Measurements from ENCODE around the gene CACNA2D3. TPM values are rescaled to one million over a fixed set of nuclear protein-coding genes. Genes with fewer than 3 reads are reported as not detected.

Gene CACNA2D3
- total and polyA plus RNA-seq, 2 experiments from 2014 or later = 1.1 to 2.5 TPM

DNA sequence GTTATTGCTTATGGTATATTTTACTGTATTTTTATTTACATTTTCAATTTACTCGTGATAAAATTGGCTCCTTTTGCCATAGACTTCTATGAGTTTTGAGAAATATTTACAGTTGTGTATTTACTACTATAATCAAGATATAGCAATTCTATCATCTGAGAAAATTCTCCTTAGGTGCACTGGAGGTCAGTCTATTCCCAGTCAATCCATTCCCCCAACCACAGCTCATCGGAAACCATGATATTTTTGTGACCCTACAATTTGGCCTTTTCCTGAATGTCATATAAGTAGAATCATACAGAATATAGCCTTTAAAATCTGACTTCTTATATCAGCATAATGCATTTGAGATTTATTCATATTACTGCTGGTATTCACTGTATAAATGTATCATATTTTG lies 920.2 kb downstream of the CACNA2D3 start:
- H2AFZ ChIP-seq = no peak overlapping the region
- no peaks in the 10 kb centered on the region for H3K79me2 ChIP-seq
- TF ChIP-seq, protein P1, sequence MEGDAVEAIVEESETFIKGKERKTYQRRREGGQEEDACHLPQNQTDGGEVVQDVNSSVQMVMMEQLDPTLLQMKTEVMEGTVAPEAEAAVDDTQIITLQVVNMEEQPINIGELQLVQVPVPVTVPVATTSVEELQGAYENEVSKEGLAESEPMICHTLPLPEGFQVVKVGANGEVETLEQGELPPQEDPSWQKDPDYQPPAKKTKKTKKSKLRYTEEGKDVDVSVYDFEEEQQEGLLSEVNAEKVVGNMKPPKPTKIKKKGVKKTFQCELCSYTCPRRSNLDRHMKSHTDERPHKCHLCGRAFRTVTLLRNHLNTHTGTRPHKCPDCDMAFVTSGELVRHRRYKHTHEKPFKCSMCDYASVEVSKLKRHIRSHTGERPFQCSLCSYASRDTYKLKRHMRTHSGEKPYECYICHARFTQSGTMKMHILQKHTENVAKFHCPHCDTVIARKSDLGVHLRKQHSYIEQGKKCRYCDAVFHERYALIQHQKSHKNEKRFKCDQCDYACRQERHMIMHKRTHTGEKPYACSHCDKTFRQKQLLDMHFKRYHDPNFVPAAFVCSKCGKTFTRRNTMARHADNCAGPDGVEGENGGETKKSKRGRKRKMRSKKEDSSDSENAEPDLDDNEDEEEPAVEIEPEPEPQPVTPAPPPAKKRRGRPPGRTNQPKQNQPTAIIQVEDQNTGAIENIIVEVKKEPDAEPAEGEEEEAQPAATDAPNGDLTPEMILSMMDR (IDR thresholded peaks at IDR 0.05; ENCODE audit: poor library complexity) = peak; percentile 16
- no peak for TF ChIP-seq EZH2phosphoT487 (IDR thresholded peaks at IDR 0.05; ENCODE audit: low read depth, severe bottlenecking, unreplicated experiment)
- H3K4me3 ChIP-seq = no peak overlapping the region
- DNase-seq (ENCODE audit: low spot score) = no peak
- H3K27me3 ChIP-seq = no peaks in the 10 kb centered on the region
- H3K4me2 ChIP-seq = no peak overlapping the region
- H3K9me2 ChIP-seq (replicated peaks; ENCODE audit: insufficient read depth) = no peaks in the 10 kb centered on the region
- 74% methylated on average over 2 of the region's 2 CpGs for WGBS (ENCODE audit: low lambda C conversion rate, missing lambda C conversion rate)
- no peak overlapping the region for H3K27ac ChIP-seq
- no peaks in the 10 kb centered on the region for H3K9me3 ChIP-seq (ENCODE audit: low read depth)
- H3K4me1 ChIP-seq (ENCODE audit: insufficient read depth) = no peaks in the 10 kb centered on the region
- no peaks in the 10 kb centered on the region for H3K36me3 ChIP-seq (replicated peaks; ENCODE audit: insufficient read depth, low read depth)
- H4K20me1 ChIP-seq (ENCODE audit: insufficient read depth, poor library complexity, severe bottlenecking) = no peaks in the 10 kb centered on the region

DNA sequence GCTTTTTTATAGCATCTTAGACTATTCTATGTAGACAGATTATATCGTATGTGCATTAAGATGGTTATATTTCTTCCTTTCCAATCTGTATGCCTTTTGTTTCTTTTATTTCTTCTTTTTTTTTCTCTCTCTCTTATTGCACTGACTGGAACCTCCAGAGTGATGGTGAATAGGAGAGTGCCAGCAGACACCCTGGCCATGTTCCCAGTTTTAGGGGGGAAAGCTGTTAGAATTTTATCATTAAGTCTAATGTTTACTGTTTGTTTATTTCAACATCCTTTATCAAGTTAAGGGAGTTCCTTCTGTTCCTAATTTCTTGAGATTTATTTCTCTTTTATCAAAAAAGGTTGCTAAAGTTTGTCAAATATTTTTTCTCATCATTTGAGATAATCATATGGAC lies 922.1 kb downstream of the CACNA2D3 start:
- no peaks in the 10 kb centered on the region for H3K27me3 ChIP-seq
- H4K20me1 ChIP-seq (ENCODE audit: insufficient read depth, poor library complexity, severe bottlenecking) = no peaks in the 10 kb centered on the region
- H3K79me2 ChIP-seq = no peaks in the 10 kb centered on the region
- H3K4me3 ChIP-seq = no peak overlapping the region
- H3K4me1 ChIP-seq (ENCODE audit: insufficient read depth) = no peaks in the 10 kb centered on the region
- WGBS (ENCODE audit: low lambda C conversion rate, missing lambda C conversion rate) = 93% methylated on average over 1 of the region's 1 CpG
- no peak overlapping the region for H2AFZ ChIP-seq
- DNase-seq (ENCODE audit: low spot score) = no peak
- no peaks in the 10 kb centered on the region for H3K9me3 ChIP-seq (ENCODE audit: low read depth)
- no peak overlapping the region for H3K4me2 ChIP-seq
- H3K9me2 ChIP-seq (replicated peaks; ENCODE audit: insufficient read depth) = no peaks in the 10 kb centered on the region
- no peak overlapping the region for H3K27ac ChIP-seq
- no peak for TF ChIP-seq EZH2 (IDR thresholded peaks at IDR 0.05; ENCODE audit: borderline replicate concordance)
- TF ChIP-seq, protein P1 (IDR thresholded peaks at IDR 0.05; ENCODE audit: poor library complexity) = no peak
- no peak for TF ChIP-seq EZH2phosphoT487 (IDR thresholded peaks at IDR 0.05; ENCODE audit: low read depth, severe bottlenecking, unreplicated experiment)
- H3K36me3 ChIP-seq (replicated peaks; ENCODE audit: insufficient read depth, low read depth) = no peaks in the 10 kb centered on the region

DNA sequence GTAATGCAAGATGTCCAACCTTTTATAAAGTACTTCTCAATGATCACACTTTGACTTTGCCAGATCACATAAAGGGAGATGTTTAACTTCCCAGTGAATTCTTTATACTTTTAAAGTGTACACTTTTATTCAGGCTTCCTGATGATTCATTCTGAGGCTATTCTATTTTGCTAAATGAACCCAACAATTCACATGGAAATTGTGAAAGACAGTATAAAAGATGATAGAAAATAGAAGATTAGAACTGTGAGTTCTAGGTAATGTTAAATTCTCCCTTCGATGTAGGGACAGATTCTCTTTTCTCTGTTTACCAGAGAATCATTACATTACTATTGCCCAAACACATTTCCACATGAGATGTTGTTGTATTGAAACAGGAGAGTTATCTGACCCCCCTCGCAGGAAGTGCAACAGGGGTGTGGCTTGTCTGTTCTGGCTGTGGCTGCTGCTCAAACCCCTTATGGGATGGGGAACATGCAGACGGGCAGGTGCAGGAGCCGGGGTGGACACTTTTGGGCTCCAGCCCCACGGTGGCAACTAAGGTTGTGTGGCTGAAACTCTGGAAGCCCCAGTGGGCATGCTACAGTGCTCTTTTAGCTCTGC lies 936.8 kb downstream of the CACNA2D3 start:
- Histone ChIP-seq H3K9me3 (ENCODE audit: low read depth) (peaks cover 4% of the 10 kb centered on the region), H2AFZ (no peak overlapping the region)

More for the DNA sequence above, 936.8 kb downstream of the CACNA2D3 start:
- TF ChIP-seq EZH2phosphoT487 (IDR thresholded peaks at IDR 0.05; ENCODE audit: low read depth, severe bottlenecking, unreplicated experiment) = no peak
- TF ChIP-seq, protein P1 (IDR thresholded peaks at IDR 0.05; ENCODE audit: poor library complexity) = no peak
- TF ChIP-seq EZH2 (IDR thresholded peaks at IDR 0.05; ENCODE audit: borderline replicate concordance) = no peak
- no peak overlapping the region for H3K4me3 ChIP-seq
- H3K79me2 ChIP-seq = no peaks in the 10 kb centered on the region
- no peaks in the 10 kb centered on the region for H4K20me1 ChIP-seq (ENCODE audit: insufficient read depth, poor library complexity, severe bottlenecking)
- H3K4me1 ChIP-seq (ENCODE audit: insufficient read depth) = no peaks in the 10 kb centered on the region
- no peaks in the 10 kb centered on the region for H3K9me2 ChIP-seq (replicated peaks; ENCODE audit: insufficient read depth)
- H3K27me3 ChIP-seq = no peaks in the 10 kb centered on the region
- DNase-seq (ENCODE audit: low spot score) = no peak
- 89% methylated on average over 5 of the region's 5 CpGs for WGBS (ENCODE audit: low lambda C conversion rate, missing lambda C conversion rate)
- H3K4me2 ChIP-seq = no peak overlapping the region
- H3K27ac ChIP-seq = no peak overlapping the region
- H3K36me3 ChIP-seq (replicated peaks; ENCODE audit: insufficient read depth, low read depth) = no peaks in the 10 kb centered on the region

Measured in hepatocyte (in vitro differentiated cells).